Erythroblast (primary cell): ENCODE results near the gene DDX23.
"Not testable (repeated sequence)": the region's sequence is repeated elsewhere in the genome, so short reads cannot be mapped to it uniquely, and the experiment has no call there.

ENCODE experiments used
- DNase-seq, 2 experiments: peaks; one replicate each; lab custom pipeline; 2025; lab: John Stamatoyannopoulos, UW
- GATA1 ChIP-seq: IDR thresholded peaks from 2 replicates; pipeline ENCODE4 v1.6.1; 2011; ENCODE audit warnings: low read depth, mild to moderate bottlenecking, control low read depth, low read length, moderate library complexity
- POLR2A ChIP-seq: IDR thresholded peaks from 2 replicates; pipeline ENCODE4 v1.6.1; 2011; ENCODE audit warnings: mild to moderate bottlenecking, low read length

The DDX23 gene

DNA sequence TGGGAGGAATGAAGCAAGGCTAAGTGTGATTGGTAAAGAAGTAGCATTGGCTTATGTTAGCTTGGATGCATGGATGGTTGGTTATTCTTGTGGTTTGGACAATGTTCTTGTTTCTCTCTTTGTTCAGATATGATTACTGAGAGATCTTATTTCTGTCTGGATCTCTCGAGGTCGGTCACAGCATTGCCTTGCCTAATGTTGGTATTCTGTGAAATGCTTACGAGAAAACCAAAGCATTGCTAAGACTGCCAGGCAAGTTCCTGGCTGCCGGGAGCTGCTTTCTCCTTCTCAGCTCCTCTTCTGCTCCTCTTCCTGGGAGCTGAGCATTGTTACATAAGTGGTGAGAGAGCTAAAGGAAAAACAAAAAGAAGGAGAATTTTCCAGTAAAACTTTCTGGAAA lies 21.1 kb upstream of the DDX23 start:
- DNase-seq: no peak
- TF ChIP-seq POLR2A (no peak), GATA1 (no peak)

DNA sequence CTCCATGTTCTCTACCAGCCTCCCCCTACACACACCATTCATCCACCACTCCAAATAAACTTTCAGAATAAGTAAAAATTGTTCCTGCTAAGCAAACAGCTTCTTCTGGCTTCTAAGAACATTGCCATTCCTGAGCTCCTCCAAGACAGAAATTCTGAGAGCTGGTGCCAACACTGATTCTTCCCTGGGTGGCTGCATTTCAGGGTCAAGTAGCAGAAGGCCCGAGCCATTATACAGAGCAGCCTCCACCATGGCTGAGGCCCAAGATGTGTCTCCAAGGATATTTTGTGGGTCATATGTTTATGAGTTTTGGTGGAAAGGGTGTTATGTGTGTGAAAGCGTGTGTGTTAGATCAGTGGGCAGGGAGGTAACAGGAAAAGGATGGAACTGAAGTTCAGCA lies 17.2 kb upstream of the DDX23 start:
- TF ChIP-seq GATA1: no peak
- no peak for TF ChIP-seq POLR2A

DNA sequence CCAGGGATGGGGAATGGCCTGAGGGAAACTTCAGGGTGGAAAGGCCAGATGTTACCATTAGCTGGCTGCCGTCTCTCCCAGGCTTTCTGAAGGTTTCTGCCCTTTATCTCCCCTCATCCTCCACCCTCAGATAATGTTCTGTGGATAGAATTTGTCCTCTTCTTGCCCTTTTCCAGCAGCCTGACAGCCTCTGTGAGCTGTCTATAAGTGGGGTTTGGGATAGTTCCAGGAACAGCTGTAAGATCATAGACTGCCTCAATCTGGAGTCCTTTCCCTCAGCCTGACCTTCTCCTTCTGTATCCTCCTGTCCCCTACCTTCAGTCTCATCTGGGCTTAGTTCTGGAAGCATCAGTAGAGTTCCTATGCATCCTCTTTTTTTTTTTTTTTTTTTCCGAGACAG lies 16.5 kb upstream of the DDX23 start:
- TF ChIP-seq POLR2A (no peak), GATA1 (no peak)
- no peak for DNase-seq

More for the DNA sequence above, 17.2 kb upstream of the DDX23 start:
- DNase-seq: no peak

DNA sequence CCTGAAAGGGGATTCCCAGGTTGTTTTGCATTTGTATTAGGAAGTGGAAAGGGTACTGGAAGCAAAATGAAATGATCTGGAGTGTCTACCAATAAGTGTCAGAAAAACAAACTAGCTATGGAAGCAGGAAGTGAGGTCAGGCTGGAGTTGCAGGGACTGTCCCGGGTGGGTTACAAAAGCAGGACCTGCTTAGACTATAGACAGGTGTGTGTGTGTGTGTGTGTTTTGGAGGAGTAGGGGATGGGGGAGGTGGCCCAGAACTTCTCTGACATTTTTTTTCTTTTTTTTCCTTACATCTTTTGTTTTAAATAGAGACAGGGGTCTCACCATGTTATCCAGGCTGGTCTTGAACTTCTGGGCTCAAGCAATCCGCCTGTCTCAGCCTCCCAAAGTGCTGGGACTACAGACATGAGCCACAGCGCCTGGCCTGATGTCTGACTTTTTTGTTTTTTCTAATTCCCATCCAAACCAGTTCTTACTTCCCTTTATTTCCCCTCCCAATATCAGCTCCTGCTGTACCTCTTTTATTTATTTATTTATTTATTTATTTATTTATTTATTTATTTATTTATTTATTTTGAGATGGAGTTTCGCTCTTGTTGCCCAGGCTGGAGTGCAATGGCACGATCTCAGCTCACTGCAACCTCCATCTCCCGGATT lies 14.2 kb upstream of the DDX23 start:
- no peak for DNase-seq
- TF ChIP-seq POLR2A (no peak), GATA1 (no peak)

DNA sequence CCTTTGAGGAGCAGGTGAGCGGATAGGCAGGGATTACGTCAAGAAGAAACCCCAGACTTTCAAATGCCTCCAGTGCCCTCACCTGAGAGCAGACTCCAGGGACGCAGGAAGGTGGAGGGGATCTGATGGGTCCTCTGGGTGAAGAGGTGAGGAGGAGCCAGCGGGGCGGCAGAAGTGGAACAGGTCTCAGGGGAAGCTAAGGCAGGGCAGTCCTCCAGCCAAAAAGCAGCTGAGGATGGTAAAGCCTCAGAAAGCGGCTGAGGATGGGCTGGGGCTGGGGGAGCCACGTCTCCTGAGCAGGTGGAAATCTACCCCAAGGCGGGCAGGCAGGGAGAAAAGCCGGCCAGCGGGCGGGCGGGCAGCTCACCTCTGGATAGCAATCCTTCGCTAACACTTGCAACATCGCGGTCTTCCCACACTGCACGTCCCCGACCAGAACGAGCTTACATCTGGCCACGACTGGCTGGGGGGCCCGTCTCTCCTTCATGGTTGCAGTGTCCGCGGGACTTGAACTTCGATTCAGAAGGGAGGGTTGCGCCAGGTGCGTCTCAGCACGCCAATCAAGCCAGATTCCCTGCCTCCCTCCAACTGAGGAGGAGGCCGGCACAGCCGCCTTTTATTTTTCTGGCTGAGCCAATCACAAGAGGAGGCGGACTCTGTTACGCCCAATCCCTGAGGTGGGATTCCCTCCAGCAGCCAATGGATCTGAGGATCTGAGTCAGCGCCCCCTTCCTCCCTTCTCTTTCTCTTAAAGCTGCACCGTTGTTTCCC lies 13.5 kb upstream of the DDX23 start, which contains the start of gene RND1:
RND1 (minus strand) TSS at position 590 of the 771 bp plus-strand sequence; CDS start at position 487, 103 bp downstream.
- peak; percentile 86 to 87 for DNase-seq
- TF ChIP-seq GATA1: no peak
- TF ChIP-seq POLR2A: peak; percentile 85

DNA sequence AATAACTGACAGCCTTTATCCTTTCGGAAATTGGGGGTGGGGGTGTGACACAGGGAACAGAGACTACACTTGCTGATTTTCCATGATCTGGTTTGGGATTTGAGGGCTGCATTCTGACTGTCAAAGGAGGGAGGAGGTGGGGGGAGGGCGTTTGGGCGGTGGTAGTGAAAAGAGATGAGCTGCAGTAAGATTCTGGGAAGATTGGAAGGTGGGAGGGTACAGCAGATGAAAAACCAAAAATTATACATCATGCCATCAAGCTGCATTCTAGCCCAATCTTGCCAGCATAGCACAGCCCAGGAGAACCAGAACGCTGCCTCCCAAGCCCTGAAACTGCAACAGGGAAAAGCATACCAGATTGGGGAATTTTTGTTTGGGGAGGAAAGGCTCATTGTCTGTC lies 11.3 kb upstream of the DDX23 start:
- TF ChIP-seq GATA1 (no peak), POLR2A (no peak)
- DNase-seq: no peak

DNA sequence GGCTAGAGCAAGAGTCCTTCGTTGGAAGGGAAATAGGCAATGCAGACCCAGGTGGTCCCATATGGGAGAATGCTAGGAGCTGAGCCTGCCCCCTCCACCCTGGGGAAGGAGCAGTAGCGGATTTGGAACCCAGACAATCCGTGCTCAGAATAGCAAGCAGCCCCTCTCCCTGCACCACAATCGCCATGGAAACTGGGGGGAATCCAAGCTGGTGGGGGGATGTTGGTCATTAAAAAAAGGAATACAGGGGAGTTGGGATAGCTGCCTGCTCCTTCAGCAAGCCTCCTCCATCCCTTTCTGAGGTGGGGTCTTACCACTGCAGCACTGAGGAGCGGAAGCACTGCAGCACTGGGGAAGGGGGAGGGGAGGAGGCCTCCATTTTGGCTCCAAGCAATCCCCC lies 10.8 kb upstream of the DDX23 start:
- TF ChIP-seq GATA1: no peak
- no peak for TF ChIP-seq POLR2A
- DNase-seq: no peak

DNA sequence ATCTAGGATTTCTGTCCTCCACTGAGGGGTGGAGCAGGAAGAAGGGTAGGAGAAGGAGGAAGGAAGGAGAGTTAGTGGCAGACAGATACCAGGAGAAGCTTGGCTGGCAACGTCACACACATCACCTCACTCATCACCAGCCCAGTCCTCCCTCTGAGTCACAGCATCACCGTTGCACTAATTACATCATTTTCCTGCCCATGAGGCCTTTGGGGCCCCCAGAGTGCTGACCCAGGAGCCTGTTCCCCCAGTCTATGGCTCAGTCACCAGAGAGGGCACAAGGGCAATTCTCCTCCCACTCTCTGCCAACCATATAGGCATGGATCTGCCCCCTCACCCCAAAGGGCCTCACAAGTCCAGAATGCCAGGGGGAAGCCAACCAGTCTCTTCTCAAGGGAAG lies 9.1 kb upstream of the DDX23 start:
- TF ChIP-seq GATA1: no peak
- TF ChIP-seq POLR2A: no peak
- peak in 1 of 2 experiments; percentile 43 for DNase-seq

DNA sequence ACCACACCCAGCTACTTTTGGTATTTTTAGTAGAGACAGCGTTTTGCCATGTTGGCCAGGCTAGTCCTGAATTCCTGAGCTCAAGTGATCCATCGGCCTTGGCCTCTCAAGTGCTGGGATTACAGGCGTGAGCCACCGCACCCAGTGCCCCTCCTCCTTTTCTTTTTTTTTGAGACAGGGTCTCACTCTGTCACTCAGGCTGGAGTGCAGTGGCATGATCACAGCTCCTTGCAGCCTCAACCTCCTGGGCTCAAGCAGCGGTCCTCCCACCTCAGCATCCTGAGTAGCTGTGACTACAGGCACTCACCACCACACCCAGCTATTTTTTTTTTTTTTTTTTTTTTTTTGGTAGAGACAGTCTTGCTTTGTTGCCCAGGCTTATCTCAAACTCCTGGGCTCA lies 8.3 kb upstream of the DDX23 start:
- not testable (repeated sequence) for DNase-seq

DNA sequence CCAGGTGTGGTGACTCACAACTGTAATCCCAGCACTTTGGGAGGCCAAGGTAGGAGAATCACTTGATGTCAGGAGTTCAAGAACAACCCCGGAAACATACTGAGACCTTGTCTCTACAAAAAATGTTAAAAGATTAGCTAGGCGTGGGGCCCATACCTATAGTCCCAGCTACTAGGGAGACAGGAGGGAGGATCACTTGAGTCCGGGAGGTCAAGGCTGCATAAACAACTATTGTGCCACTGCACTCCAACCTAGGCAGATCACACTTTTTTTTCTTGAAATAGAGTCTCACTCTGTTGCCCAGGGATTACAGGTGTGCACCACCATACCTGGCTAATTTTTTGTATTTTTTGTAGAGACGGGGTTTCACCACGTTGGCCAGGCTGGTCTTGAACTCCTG lies 7.6 kb upstream of the DDX23 start:
- DNase-seq: no peak
- TF ChIP-seq POLR2A (no peak), GATA1 (no peak)

DNA sequence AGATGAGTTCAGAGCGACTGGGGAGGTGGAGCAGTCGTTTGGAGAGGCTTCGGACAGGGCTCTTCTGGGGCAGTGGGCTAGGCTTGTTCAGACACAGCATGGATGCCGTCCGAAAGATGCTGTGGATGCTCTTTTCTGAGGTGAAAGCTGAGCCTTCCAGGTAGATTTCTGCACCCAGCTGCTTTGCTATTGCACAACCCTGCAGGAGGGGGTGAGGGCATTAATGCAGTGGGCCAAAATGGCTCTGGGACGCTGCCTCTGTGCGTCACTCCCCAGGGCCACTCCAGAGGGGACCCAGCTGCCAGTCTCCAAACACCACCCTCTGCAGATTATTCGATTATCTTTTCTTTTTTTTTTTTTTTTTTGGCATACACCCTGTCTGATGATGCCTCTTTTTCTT lies 6.1 kb upstream of the DDX23 start:
- no peak for DNase-seq
- no peak for TF ChIP-seq GATA1
- no peak for TF ChIP-seq POLR2A

DNA sequence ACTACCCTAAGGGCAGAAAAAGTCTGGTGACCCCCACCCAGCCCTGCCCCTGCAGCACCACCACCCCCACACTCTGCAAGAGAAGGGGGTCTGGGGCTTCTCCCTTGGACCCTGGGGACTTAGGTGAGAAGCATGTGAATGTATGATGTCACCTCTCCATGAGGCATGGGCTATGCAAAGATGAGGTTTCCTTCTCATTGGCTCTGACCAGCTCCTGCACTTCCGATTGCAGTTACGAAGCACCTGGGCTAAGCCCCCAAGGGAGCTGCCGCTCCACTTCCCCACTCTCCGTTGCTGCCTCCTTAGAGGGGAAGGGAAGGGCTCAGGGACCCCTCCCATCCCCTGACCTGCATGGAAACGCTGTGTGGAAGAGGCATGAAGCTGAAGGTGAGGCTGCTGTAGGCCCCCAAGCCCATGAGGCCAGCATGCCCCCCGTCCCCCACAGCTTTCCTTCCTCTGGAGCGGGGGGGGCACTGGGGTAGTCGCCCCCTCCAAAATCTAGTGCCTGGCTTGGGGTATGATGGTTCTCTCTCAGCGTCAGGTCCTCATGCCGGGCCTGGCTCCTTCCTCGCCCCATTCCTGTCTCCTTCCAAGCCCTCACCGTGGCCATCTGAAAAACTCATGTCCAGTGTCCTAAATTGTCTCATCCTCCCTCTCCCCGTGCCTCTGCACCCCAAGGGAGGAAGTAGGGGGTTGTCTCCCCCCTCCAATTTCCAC lies 5.5 kb upstream of the DDX23 start:
- TF ChIP-seq GATA1 (no peak), POLR2A (no peak)
- DNase-seq: no peak

DNA sequence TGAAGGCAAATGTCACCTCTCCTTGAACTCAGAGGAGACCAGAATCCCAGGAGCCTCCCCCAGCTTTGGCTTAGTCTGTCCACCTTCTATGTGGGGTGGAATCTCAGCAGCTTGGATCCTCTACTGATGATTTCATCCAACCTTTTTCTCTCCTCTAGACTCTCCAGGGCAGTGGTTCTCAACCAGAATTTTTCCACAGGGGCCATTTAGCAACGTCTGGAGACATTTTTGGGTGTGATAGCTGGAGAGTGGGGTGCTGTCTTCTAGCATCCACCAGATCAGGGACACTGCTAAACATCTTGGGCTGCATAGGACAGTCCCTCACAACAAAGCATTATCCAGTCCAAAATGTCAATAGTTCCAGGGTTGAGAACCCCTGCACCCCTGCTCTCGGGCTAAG lies 4.4 kb upstream of the DDX23 start:
- no peak for DNase-seq
- TF ChIP-seq GATA1 (no peak), POLR2A (no peak)

DNA sequence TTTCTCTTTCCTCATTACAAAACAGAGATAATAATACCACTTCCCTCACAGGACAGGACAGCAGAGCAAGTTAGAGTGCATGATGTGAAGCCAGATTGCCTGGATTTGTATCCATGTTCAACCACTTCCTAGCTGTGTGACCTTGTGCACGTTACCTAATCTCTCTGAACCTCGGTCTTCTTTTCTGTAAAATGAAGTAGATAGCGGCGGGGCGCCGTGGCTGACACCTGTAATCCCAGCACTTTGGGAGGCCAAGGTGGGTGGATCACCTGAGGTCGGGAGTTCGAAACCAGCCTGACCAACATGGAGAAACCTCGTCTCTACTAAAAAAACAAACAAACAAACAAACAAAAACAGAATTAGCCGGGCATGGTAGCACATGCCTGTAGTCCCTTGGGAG lies 3.0 kb upstream of the DDX23 start:
- not testable (repeated sequence) for DNase-seq

DNA sequence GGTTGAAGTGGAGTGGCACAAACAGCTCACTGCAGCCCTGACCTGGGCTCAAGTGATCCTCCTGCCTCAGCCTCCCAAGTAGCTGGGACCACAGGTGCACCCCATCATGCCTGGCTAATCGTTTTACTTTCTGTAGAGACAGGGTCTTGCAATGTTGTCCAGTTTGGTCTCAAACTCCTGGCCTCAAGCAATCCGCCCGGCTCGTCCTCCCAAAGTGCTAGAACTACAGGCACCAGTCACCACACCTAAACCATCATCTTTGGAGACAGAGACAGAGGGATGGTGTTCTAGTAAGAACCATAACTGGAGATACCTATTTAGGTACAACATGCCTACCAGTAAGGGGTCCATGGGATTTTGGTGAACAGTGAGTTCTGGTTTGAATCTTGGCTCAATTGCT lies 2.5 kb upstream of the DDX23 start:
- no peak for TF ChIP-seq GATA1
- TF ChIP-seq POLR2A: no peak
- no peak for DNase-seq
